ENCODE results near the gene STAT1. TPM values are rescaled to one million over a fixed set of nuclear protein-coding genes. Genes with fewer than 3 reads are reported as not detected.

STAT1 gene
- total RNA-seq, 1 experiment from 2014 or later, result 60.7 TPM

DNA sequence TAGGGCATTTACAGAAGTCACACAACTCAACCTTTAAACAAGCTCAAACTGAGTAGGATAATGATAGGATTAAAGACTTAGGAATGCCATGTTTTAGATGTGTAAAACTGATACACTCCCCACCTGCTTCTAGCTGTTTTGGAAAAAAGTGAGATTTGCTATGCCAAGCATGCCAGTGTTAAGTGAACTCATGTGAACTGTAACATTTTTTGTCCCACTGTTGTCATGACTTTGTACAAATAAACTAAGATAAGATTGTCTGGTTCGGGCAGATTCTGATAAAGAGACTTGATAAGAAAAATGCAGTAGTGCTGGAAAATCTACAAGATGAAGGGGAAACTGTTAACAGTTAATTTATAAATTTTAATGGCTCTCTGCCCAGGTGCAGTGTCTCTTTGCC, 66.8 kb downstream of the STAT1 start:
- TF ChIP-seq CEBPB (IDR thresholded peaks at IDR 0.05; ENCODE audit: low read depth) (no peak), CBX3 (IDR thresholded peaks at IDR 0.05; ENCODE audit: low read depth) (no peak), EGR1 (IDR thresholded peaks at IDR 0.05; ENCODE audit: low read depth) (no peak), POLR2A (IDR thresholded peaks at IDR 0.05; ENCODE audit: borderline replicate concordance, extremely low read depth, insufficient read depth, insufficient read length) (no peak), ELF1 (IDR thresholded peaks at IDR 0.05; ENCODE audit: borderline replicate concordance, low read depth) (no peak), SRF (IDR thresholded peaks at IDR 0.05; ENCODE audit: low read depth) (no peak)
- TF ChIP-seq, protein P1, sequence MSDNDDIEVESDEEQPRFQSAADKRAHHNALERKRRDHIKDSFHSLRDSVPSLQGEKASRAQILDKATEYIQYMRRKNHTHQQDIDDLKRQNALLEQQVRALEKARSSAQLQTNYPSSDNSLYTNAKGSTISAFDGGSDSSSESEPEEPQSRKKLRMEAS (IDR thresholded peaks at IDR 0.05), result 0 out of 2 replicates have a peak, but pooled peaks have one; percentile 1
- TF ChIP-seq, protein P2, sequence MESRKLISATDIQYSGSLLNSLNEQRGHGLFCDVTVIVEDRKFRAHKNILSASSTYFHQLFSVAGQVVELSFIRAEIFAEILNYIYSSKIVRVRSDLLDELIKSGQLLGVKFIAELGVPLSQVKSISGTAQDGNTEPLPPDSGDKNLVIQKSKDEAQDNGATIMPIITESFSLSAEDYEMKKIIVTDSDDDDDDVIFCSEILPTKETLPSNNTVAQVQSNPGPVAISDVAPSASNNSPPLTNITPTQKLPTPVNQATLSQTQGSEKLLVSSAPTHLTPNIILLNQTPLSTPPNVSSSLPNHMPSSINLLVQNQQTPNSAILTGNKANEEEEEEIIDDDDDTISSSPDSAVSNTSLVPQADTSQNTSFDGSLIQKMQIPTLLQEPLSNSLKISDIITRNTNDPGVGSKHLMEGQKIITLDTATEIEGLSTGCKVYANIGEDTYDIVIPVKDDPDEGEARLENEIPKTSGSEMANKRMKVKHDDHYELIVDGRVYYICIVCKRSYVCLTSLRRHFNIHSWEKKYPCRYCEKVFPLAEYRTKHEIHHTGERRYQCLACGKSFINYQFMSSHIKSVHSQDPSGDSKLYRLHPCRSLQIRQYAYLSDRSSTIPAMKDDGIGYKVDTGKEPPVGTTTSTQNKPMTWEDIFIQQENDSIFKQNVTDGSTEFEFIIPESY (IDR thresholded peaks at IDR 0.05; ENCODE audit: extremely low read depth, insufficient replicate concordance, low read length), result no peak
- TF ChIP-seq, protein P3, sequence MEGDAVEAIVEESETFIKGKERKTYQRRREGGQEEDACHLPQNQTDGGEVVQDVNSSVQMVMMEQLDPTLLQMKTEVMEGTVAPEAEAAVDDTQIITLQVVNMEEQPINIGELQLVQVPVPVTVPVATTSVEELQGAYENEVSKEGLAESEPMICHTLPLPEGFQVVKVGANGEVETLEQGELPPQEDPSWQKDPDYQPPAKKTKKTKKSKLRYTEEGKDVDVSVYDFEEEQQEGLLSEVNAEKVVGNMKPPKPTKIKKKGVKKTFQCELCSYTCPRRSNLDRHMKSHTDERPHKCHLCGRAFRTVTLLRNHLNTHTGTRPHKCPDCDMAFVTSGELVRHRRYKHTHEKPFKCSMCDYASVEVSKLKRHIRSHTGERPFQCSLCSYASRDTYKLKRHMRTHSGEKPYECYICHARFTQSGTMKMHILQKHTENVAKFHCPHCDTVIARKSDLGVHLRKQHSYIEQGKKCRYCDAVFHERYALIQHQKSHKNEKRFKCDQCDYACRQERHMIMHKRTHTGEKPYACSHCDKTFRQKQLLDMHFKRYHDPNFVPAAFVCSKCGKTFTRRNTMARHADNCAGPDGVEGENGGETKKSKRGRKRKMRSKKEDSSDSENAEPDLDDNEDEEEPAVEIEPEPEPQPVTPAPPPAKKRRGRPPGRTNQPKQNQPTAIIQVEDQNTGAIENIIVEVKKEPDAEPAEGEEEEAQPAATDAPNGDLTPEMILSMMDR (IDR thresholded peaks at IDR 0.05 in 2 of 3, conservative IDR thresholded peaks at IDR 0.05 in 1 of 3; ENCODE audit: borderline replicate concordance in 1 of 3, insufficient read depth in 1 of 3, low read depth in 2 of 3, low read length in 2 of 3), result no peak
- no peak overlapping the region for H3K4me3 ChIP-seq (replicated peaks in 1 of 2; ENCODE audit: low read depth in 1 of 2, low read length in 2 of 2)
- no peaks in the 10 kb centered on the region for H4K20me1 ChIP-seq (ENCODE audit: insufficient read depth)
- no peaks in the 10 kb centered on the region for H3K79me2 ChIP-seq (ENCODE audit: insufficient read depth, low read length)
- no peaks in the 10 kb centered on the region for H3K27me3 ChIP-seq (ENCODE audit: insufficient read depth, low read length)
- CTCF ChIA-PET, result interaction anchor here (0.8 kb wide), 1 partner anchor 97 kb away, joined by 4 read pairs; no protein-coding TSS in a partner anchor
- POLR2A ChIA-PET, result interaction anchor here (0.6 kb wide), 1 partner anchor 156 kb away, joined by 3 read pairs; no protein-coding TSS in a partner anchor
- DNase-seq (ENCODE audit: low read depth, low spot score) (no peak), ATAC-seq (peak; percentile 13; the same call in 1 of the 2 replicates)
- H3K9ac ChIP-seq (ENCODE audit: low read length), result no peak overlapping the region; the same call in 1 of the 2 replicates
- intact Hi-C loops (cut with micrococcal nuclease), result no loop called here
- H3K4me2 ChIP-seq (ENCODE audit: low read length), result peak overlapping the region; percentile 80
- no peaks in the 10 kb centered on the region for H3K9me3 ChIP-seq (ENCODE audit: control insufficient read depth in 1 of 2, insufficient read depth in 1 of 2, low read depth in 1 of 2, low read length in 2 of 2)
- H2AFZ ChIP-seq (ENCODE audit: low read depth, low read length, poor library complexity, severe bottlenecking), result no peak overlapping the region
- BruUV-seq (replicated peaks), result no TSS peak
- H3K9me2 ChIP-seq (ENCODE audit: insufficient read depth), result no peaks in the 10 kb centered on the region
- H3K36me3 ChIP-seq (ENCODE audit: control insufficient read depth in 1 of 2, insufficient read depth in 2 of 2, low read length in 2 of 2), result no peaks in the 10 kb centered on the region
- peak overlapping the region; percentile 59; the same call in 1 of the 2 replicates for H3K27ac ChIP-seq (ENCODE audit: low read depth, low read length)
- H3K4me1 ChIP-seq (ENCODE audit: control insufficient read depth in 1 of 2, insufficient read depth in 2 of 2, low read length in 2 of 2), result peaks cover 32 to 33% of the 10 kb centered on the region in 2 experiments
- RAD21 ChIA-PET (ENCODE audit: low non-redundant PET in 1 of 2, low total read pairs in 2 of 2, uncharacterized antibody in 2 of 2, unreplicated experiment in 2 of 2), result no interaction called here

Measured in HCT116 (cell line).